ENCODE results near the gene ABCD1. TPM values are rescaled to one million over a fixed set of nuclear protein-coding genes. Genes with fewer than 3 reads are reported as not detected.
A peak's percentile ranks its signal among the peaks of the same experiment; 100 is the strongest.
"Not testable (repeated sequence)": the region's sequence is repeated elsewhere in the genome, so short reads cannot be mapped to it uniquely, and the experiment has no call there.

ABCD1 gene
- total RNA-seq, 6 experiments from 2014 or later: 12.9 to 18.9 (median 14.5) TPM

DNA sequence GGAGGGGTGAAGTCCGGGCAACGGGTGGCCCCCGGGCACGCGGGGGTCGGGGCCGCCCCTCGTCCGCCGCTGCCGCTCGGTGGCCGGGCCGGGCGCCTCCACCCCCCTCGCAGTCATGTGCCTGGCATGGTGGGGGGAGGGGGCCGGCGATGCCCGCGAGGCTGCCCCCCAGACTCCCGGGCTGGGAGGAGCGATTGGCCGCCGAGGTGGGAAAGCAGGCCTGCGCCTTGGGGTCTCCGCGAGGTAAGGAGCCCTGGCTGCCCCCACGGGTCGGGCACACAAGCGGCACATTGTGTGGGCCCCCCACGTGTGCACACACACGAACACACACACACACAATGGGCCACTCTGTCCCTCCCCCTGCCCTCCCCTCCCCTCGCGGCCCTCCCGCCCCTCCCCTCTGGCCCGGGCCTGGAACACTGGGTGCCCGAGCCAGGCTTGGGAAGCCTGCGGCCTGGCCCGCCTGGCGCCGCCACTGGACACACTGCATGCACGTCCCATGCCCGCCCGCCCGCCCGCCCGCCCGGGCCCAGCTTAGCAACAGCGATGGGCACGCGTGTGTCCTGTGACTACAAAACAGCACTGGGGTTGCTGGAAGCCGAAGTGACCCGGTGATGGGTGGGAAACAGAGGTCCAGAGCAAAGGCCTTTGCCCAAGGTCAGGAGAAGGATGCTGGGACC lies 35.6 kb upstream of the ABCD1 start:
- Mint-ChIP-seq H3K4me3 (no peak overlapping the region), H3K36me3 (ENCODE audit: low read depth) (no peaks in the 10 kb centered on the region), H3K9me3 (no peaks in the 10 kb centered on the region), H3K27ac (no peak overlapping the region), H3K4me1 (ENCODE audit: low read depth) (no peaks in the 10 kb centered on the region), H3K27me3 (ENCODE audit: insufficient read depth) (peaks cover 4% of the 10 kb centered on the region; the same call in 1 of the 2 replicates)
- TF ChIP-seq CTCF (IDR thresholded peaks at IDR 0.05): no peak
- DNase-seq: peak; percentile 2

- H3K4me1 Mint-ChIP-seq (ENCODE audit: low read depth): no peaks in the 10 kb centered on the region
- H3K27me3 Mint-ChIP-seq (ENCODE audit: insufficient read depth): peaks cover 4% of the 10 kb centered on the region; the same call in 1 of the 2 replicates
- H3K27ac Mint-ChIP-seq: no peak overlapping the region
- no peak overlapping the region for H3K4me3 Mint-ChIP-seq
- no peak for DNase-seq
- no peaks in the 10 kb centered on the region for H3K36me3 Mint-ChIP-seq (ENCODE audit: low read depth)
- H3K9me3 Mint-ChIP-seq: no peaks in the 10 kb centered on the region
- TF ChIP-seq CTCF (IDR thresholded peaks at IDR 0.05): peak; percentile 12; the same call in 1 of the 2 replicates
These were observed 34.8 kb upstream of the ABCD1 start for GRCh38 chrX:153689654-153690465.

DNA sequence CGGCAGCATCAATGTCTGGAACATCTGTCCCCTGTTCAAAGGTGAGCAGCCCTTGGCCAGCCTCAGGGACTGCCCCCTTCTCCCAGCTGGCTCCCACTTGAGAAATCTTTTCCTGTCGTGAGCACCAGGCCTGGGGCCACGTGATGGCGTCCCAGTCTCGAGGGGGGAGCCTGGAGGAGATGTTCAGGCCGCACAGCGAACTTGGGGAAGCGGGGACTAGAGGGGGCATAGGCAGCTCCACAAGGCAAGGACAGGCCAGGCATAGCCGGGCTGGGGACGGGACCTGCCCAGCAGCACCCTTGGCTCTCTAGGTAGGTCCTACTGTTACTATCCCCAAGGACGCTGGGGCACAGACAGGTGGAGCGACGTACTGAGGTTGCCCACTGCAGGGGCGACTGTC lies 34.2 kb upstream of the ABCD1 start:
- Mint-ChIP-seq H3K4me1 (ENCODE audit: low read depth) (no peaks in the 10 kb centered on the region), H3K27ac (no peak overlapping the region), H3K36me3 (ENCODE audit: low read depth) (no peaks in the 10 kb centered on the region), H3K27me3 (ENCODE audit: insufficient read depth) (peaks cover 4% of the 10 kb centered on the region; the same call in 1 of the 2 replicates), H3K4me3 (no peak overlapping the region), H3K9me3 (no peaks in the 10 kb centered on the region)
- DNase-seq: no peak
- TF ChIP-seq CTCF (IDR thresholded peaks at IDR 0.05): no peak

DNA sequence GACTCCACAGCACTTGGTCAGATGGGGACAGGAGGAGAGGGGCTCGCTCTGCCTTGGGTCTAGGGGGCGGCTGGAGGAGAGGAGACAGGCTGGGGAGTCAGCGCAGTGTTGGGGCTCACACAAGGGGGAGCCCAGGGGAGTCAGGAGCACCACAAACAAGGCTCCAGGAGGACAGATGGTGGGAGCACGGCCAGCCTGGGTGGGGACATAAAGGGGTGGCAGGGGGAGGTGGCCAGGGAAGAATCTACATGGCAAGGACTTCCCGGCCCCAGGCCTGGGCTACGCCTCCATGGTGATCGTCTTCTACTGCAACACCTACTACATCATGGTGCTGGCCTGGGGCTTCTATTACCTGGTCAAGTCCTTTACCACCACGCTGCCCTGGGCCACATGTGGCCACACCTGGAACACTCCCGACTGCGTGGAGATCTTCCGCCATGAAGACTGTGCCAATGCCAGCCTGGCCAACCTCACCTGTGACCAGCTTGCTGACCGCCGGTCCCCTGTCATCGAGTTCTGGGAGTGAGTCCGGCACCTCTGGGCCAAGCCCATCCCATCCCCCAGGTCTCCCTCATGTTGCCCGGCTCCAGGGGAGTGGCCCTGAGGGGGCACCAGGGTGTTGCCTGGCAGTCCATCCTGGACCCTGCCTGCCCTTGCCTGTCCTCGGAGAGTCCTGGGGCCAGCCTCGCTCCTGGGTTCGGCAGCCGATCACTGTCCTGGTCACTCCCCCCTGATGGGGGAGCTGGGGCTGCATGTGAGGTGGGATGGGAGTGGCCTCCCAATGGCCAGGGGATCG lies 33.4 kb upstream of the ABCD1 start:
- H3K4me1 Mint-ChIP-seq (ENCODE audit: low read depth); DNase-seq; H3K9me3 Mint-ChIP-seq; H3K4me3 Mint-ChIP-seq; H3K27me3 Mint-ChIP-seq (ENCODE audit: insufficient read depth); H3K36me3 Mint-ChIP-seq (ENCODE audit: low read depth); H3K27ac Mint-ChIP-seq: not testable (repeated sequence)

DNA sequence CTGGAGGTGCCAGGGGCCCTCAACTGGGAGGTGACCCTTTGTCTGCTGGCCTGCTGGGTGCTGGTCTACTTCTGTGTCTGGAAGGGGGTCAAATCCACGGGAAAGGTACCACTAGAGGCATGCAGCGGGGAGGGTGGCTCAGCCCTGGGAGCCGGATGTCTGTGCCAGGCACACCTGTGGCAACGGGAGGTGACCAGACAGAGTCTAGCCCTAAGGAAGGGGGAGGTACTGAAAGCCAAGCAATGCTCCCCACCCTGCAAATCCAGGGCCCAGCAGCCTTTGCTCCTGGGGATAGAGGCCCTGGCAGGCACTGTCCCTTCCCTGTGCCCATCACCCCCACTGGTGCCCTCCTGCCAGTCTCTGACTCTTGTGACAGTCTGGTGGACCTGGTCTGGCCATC lies 32.7 kb upstream of the ABCD1 start:
- TF ChIP-seq CTCF (IDR thresholded peaks at IDR 0.05): no peak
- Mint-ChIP-seq H3K9me3 (no peaks in the 10 kb centered on the region), H3K27ac (no peak overlapping the region), H3K36me3 (ENCODE audit: low read depth) (no peaks in the 10 kb centered on the region), H3K4me3 (no peak overlapping the region), H3K27me3 (ENCODE audit: insufficient read depth) (peaks cover 4% of the 10 kb centered on the region; the same call in 1 of the 2 replicates), H3K4me1 (ENCODE audit: low read depth) (no peaks in the 10 kb centered on the region; the same call in 1 of the 2 replicates)
- no peak for DNase-seq
